ENCODE measurements around the gene OMA1. TPM values are rescaled to one million over a fixed set of nuclear protein-coding genes. Genes with fewer than 3 reads are reported as not detected.

OMA1 gene
- total RNA-seq (2022; extraction: Qiagen RNA extraction; ENCODE audit: low read depth): 4.8 to 6.6 TPM (median 6.2 TPM) in 5 replicates

GRCh38 chr1:58546520-58547308, at the start of gene OMA1:
OMA1 (minus strand) TSS chr1:58546726; CDS start chr1:58539294, 7,432 bp downstream.

DNA sequence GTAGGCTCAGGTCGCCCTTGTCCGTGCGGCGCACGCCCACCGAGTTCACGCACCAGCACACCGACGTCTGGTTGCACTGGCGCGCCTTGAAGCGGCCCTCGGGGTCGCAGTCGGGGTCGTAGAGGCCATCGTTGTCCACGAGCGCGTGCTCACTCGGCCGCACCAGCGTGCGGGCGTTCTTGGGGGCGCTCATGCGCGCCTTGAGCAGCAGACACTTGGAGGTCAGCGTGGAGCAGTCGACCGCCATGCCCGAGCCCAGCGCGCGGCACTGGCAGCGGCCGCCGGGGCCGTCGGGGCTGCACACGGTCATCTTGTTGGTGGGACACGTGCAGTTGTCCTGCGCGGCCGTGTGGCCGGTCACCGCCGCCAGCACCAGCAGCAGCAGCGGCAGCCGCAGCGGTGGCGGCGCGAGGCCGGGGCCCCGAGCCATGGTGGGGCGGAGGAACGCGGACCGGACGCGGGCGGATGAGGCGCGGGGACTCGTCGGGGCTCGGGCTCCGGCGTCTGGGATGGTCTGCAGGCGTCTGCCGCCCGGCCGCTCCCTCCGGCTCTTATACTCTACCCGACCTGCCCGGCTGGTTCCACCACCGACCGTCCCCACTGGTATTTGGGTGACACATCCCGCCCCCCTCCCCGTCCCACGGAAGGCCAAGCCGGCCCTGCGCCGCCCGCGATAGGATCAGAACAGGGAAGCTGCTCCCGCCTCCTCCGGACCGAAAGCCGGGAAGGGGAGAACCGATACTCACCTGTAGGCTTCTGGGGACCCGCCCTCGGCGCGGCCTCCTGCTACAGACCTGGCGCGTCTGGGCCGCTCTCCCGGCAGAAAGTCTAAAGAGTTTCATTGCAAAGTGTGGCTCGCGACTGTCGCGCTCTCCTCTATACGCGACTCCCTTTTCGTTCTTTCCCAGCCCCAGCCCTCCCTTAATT, 30.5 kb upstream of the OMA1 start, which contains the start of gene TACSTD2:
Gene TACSTD2 (minus strand): TSS at position 526 of the 927 bp plus-strand sequence. CDS start 96 bp downstream, at position 430.

Other genes starting within 250 kb of the OMA1 start
- gene TACSTD2, start 30.5 kb upstream of the OMA1 start, total RNA-seq (2022; extraction: Qiagen RNA extraction; ENCODE audit: low read depth): not detected in 5 replicates
- 4.3 to 7.0 TPM (median 5.6 TPM) in 5 replicates for gene MYSM1, start 153.3 kb upstream of the OMA1 start, total RNA-seq (2022; extraction: Qiagen RNA extraction; ENCODE audit: low read depth)
- gene JUN, start 237.3 kb upstream of the OMA1 start, total RNA-seq (2022; extraction: Qiagen RNA extraction; ENCODE audit: low read depth): 41.4 to 48.2 TPM (median 44.8 TPM) in 5 replicates

Measured in A549 treated with DMSO at 1 μM for 4 hours (cell line).